IMR-90 (cell line): ENCODE measurements around the gene GUCY2D. TPM values are rescaled to one million over a fixed set of nuclear protein-coding genes. Genes with fewer than 3 reads are reported as not detected.

Source experiments
- ATAC-seq: fragments of 200-7000 bp; cut with Tn5 transposase; 2 replicates; pipeline ENCODE4 v1.9.1; 2020; ENCODE audit warnings: low read depth, mild to moderate bottlenecking, moderate library complexity
- BruUV-seq: library from RNA; stranded (reverse); fragments of 400-500 nt; replicated peaks from 2 replicates; lab custom pipeline; 2021; lab: Mats Ljungman, UMichigan
- CTCF ChIA-PET: fragments of 300-600 bp; formaldehyde crosslinking; extraction: SDS; loops from one replicate; lab custom pipeline; 2021; ENCODE audit warnings: antibody characterized with exemption; lab: Yijun Ruan, JAX
- POLR2A ChIA-PET: fragments of 300-600 bp; sonication (Branson Sonifier 250); formaldehyde crosslinking; loops from one replicate; lab custom pipeline; 2022; ENCODE audit warnings: antibody characterized with exemption; ENCODE audit not compliant: unreplicated experiment; lab: Charles Lee
- DNase-seq: peaks from one replicate; pipeline ENCODE4 v3.0.0; 2013
- H2AFZ ChIP-seq: replicated peaks from 2 replicates; pipeline ENCODE3; 2013; ENCODE audit warnings: low read length, mild to moderate bottlenecking; ENCODE audit not compliant: poor library complexity
- H2AK5ac ChIP-seq: 2 replicates; pipeline ENCODE4 v1.6.1; 2013; ENCODE audit warnings: low read depth, low read length, inconsistent platforms
- H2AK9ac ChIP-seq: replicated peaks from 2 replicates; pipeline ENCODE3; 2013; ENCODE audit warnings: mild to moderate bottlenecking, low read depth, low read length, moderate library complexity; ENCODE audit not compliant: poor library complexity
- H2BK120ac ChIP-seq: 2 replicates; pipeline ENCODE4 v1.6.1; 2013; ENCODE audit warnings: low read depth, low read length, inconsistent platforms
- H2BK15ac ChIP-seq: 3 replicates; pipeline ENCODE4 v1.6.1; 2013; ENCODE audit warnings: low read depth, low read length, inconsistent platforms
- H2BK20ac ChIP-seq: 2 replicates; pipeline ENCODE4 v1.6.1; 2013; ENCODE audit warnings: low read depth, mild to moderate bottlenecking, inconsistent platforms, low read length, moderate library complexity
- H2BK5ac ChIP-seq: 2 replicates; pipeline ENCODE4 v1.6.1; 2013; ENCODE audit warnings: mild to moderate bottlenecking, low read depth, low read length, inconsistent platforms; ENCODE audit not compliant: poor library complexity, severe bottlenecking
- H3K14ac ChIP-seq: replicated peaks from 2 replicates; pipeline ENCODE4 v1.6.1; 2013; ENCODE audit warnings: low read depth, low read length, inconsistent platforms
- H3K18ac ChIP-seq: 2 replicates; pipeline ENCODE4 v1.6.1; 2013; ENCODE audit warnings: low read depth, low read length, control low read depth
- H3K23ac ChIP-seq: 2 replicates; pipeline ENCODE4 v1.6.1; 2013; ENCODE audit warnings: low read depth, low read length, inconsistent platforms
- H3K27ac ChIP-seq: 2 replicates; pipeline ENCODE4 v1.5.1; 2013; ENCODE audit warnings: mild to moderate bottlenecking, control low read depth, low read length; ENCODE audit not compliant: insufficient read depth
- H3K27me3 ChIP-seq: 2 replicates; pipeline ENCODE4 v1.6.1; 2013; ENCODE audit warnings: low read length; ENCODE audit not compliant: control insufficient read depth, insufficient read depth
- H3K36me3 ChIP-seq: 2 replicates; pipeline ENCODE4 v1.6.1; 2013; ENCODE audit warnings: low read length, mixed read lengths; ENCODE audit not compliant: control insufficient read depth, insufficient read depth
- H3K4ac ChIP-seq: 2 replicates; pipeline ENCODE4 v1.6.1; 2013; ENCODE audit warnings: low read depth, low read length, inconsistent platforms
- H3K4me1 ChIP-seq: 2 replicates; pipeline ENCODE4 v1.6.1; 2013; ENCODE audit warnings: low read length, mixed read lengths; ENCODE audit not compliant: control insufficient read depth, insufficient read depth
- H3K4me2 ChIP-seq: 2 replicates; pipeline ENCODE4 v1.6.1; 2013; ENCODE audit warnings: low read depth, mild to moderate bottlenecking, control low read depth, low read length, moderate library complexity
- H3K4me3 ChIP-seq: 2 replicates; pipeline ENCODE4 v1.5.1; 2013; ENCODE audit warnings: low read depth, mild to moderate bottlenecking, control low read depth, low read length, moderate library complexity; ENCODE audit not compliant: insufficient read depth
- H3K56ac ChIP-seq: 2 replicates; pipeline ENCODE4 v1.6.1; 2013; ENCODE audit warnings: low read length, inconsistent platforms; ENCODE audit not compliant: insufficient read depth; ENCODE audit errors: extremely low read depth
- H3K79me1 ChIP-seq, 2 experiments: 2 replicates each; pipeline ENCODE4 v1.6.1; 2013; ENCODE audit warnings: low read length in 2 of 2, inconsistent platforms in 1 of 2, low read depth in 1 of 2
- H3K9ac ChIP-seq: 2 replicates; pipeline ENCODE4 v1.6.1; 2013; ENCODE audit warnings: low read depth, low read length, control low read depth
- H3K9me1 ChIP-seq: 2 replicates; pipeline ENCODE4 v1.6.1; 2013; ENCODE audit warnings: low read length, inconsistent platforms; ENCODE audit not compliant: insufficient read depth
- H3K9me3 ChIP-seq: 2 replicates; pipeline ENCODE4 v1.6.1; 2013; ENCODE audit warnings: low read length; ENCODE audit not compliant: control insufficient read depth, insufficient read depth
- H4K20me1 ChIP-seq: 2 replicates; pipeline ENCODE4 v1.6.1; 2013; ENCODE audit warnings: low read length, inconsistent platforms; ENCODE audit not compliant: insufficient read depth
- H4K5ac ChIP-seq: 2 replicates; pipeline ENCODE4 v1.6.1; 2013; ENCODE audit warnings: mild to moderate bottlenecking, low read depth, low read length, control low read depth
- H4K8ac ChIP-seq, 2 experiments: 2 replicates each; pipeline ENCODE4 v1.6.1; 2013; ENCODE audit warnings: low read depth in 2 of 2, low read length in 2 of 2, control low read depth in 1 of 2, inconsistent platforms in 1 of 2
- H4K91ac ChIP-seq: 2 replicates; pipeline ENCODE4 v1.6.1; 2013; ENCODE audit warnings: low read depth, low read length, inconsistent platforms; ENCODE audit not compliant: insufficient read depth
- BHLHE40 ChIP-seq: fragments of 150-350 bp; IDR thresholded peaks from 2 replicates; pipeline ENCODE4 v1.6.1; 2016; ENCODE audit warnings: mild to moderate bottlenecking, low read depth, low read length
- CEBPB ChIP-seq: IDR thresholded peaks from 2 replicates; pipeline ENCODE4 v1.6.1; 2012; ENCODE audit warnings: low read depth, low read length, improper control_type of control experiment
- CHD1 ChIP-seq: IDR thresholded peaks from 2 replicates; pipeline ENCODE4 v1.6.1; 2012; ENCODE audit warnings: low read depth, low read length, improper control_type of control experiment
- FOS ChIP-seq: fragments of 150-350 bp; IDR thresholded peaks from 2 replicates; pipeline ENCODE4 v1.6.1; 2016; ENCODE audit warnings: low read depth, low read length
- MAFK ChIP-seq: IDR thresholded peaks from 2 replicates; pipeline ENCODE4 v1.6.1; 2012; ENCODE audit warnings: low read depth, low read length, improper control_type of control experiment
- MAZ ChIP-seq: IDR thresholded peaks from 2 replicates; pipeline ENCODE4 v1.6.1; 2012; ENCODE audit warnings: low read depth, mild to moderate bottlenecking, low read length, improper control_type of control experiment, moderate library complexity, borderline replicate concordance
- MXI1 ChIP-seq: IDR thresholded peaks from 2 replicates; pipeline ENCODE4 v1.6.1; 2012; ENCODE audit warnings: low read depth, mild to moderate bottlenecking, low read length, moderate library complexity, borderline replicate concordance
- NFE2L2 ChIP-seq: fragments of 150-350 bp; IDR thresholded peaks from 2 replicates; pipeline ENCODE4 v1.6.1; 2016; ENCODE audit warnings: low read depth, mild to moderate bottlenecking, low read length
- POLR2A ChIP-seq: IDR thresholded peaks from 2 replicates; pipeline ENCODE4 v1.6.1; 2012; ENCODE audit warnings: mild to moderate bottlenecking, low read depth, low read length
- RAD21 ChIP-seq: IDR thresholded peaks from 2 replicates; pipeline ENCODE4 v1.6.1; 2012; ENCODE audit warnings: low read length, improper control_type of control experiment
- RCOR1 ChIP-seq: IDR thresholded peaks from 2 replicates; pipeline ENCODE4 v1.6.1; 2012; ENCODE audit warnings: mild to moderate bottlenecking, low read length, improper control_type of control experiment; ENCODE audit not compliant: insufficient replicate concordance
- RFX5 ChIP-seq: IDR thresholded peaks from 2 replicates; pipeline ENCODE4 v1.8.0; 2012; ENCODE audit warnings: low read depth, mild to moderate bottlenecking, low read length, moderate library complexity
- SMC3 ChIP-seq: fragments of 150-350 bp; IDR thresholded peaks from 2 replicates; pipeline ENCODE4 v1.6.1; 2016; ENCODE audit warnings: low read depth, mild to moderate bottlenecking, antibody characterized with exemption, low read length, moderate library complexity
- WGBS, 2 experiments: methylation state at CpG; one replicate each; pipeline versions ENCODE4 v1.1.5 to v1.1.7; 2013; ENCODE audit warnings: missing lambda C conversion rate in 2 of 2; ENCODE audit not compliant: insufficient read length in 1 of 2; ENCODE audit errors: extremely low coverage in 2 of 2; 5-methylcytosine and 5-hydroxymethylcytosine counted together
- dilution Hi-C: fragments of 300-500 bp; cut with HindIII; formaldehyde crosslinking; loops from one replicate; pipeline ENCODE4 v1.14.3; 2018; ENCODE audit warnings: low sequenced_read_pairs; ENCODE audit not compliant: unreplicated experiment
- in situ Hi-C: fragments of 300-500 bp; cut with MboI; formaldehyde crosslinking; loops from 3 replicates; pipeline ENCODE4 v1.14.3; 2019; ENCODE audit warnings: low sequenced_read_pairs, inconsistent platforms, mixed read lengths
- intact Hi-C: fragments of 100-400 bp; cut with micrococcal nuclease; formaldehyde crosslinking; loops from 2 replicates; pipeline ENCODE4 v1.10.0; 2022
- polyA plus RNA-seq, 3 experiments: library from polyadenylated mRNA; depleted of rRNA; stranded (reverse); fragments of >200 nt; gene quantifications; 2 replicates each; pipeline ENCODE4 v1.2.3, GENCODE V29; 2012; ENCODE audit warnings: low replicate concordance in 1 of 3
- total RNA-seq: library from RNA; depleted of rRNA; stranded (reverse); fragments of >200 nt; gene quantifications from 2 replicates; pipeline ENCODE4 v1.2.3, GENCODE V29; 2012
- TF ChIP-seq, protein P1 (sequence below): fragments of 150-350 bp; IDR thresholded peaks from 2 replicates; pipeline ENCODE4 v1.6.1; 2017; ENCODE audit warnings: mild to moderate bottlenecking, antibody characterized with exemption, low read length, low read depth
- TF ChIP-seq, protein P2 (sequence below): fragments of 150-350 bp; IDR thresholded peaks from 2 replicates; pipeline ENCODE4 v1.6.1; 2016; ENCODE audit warnings: low read depth, mild to moderate bottlenecking, low read length, moderate library complexity, borderline replicate concordance
- TF ChIP-seq, protein P3 (sequence below): conservative IDR thresholded peaks from 2 replicates; pipeline ENCODE4 v1.5.1; 2012; ENCODE audit warnings: mild to moderate bottlenecking, low read depth, low read length, improper control_type of control experiment

Gene GUCY2D
- total and polyA plus RNA-seq, 2 of the 4 experiments (the other 2 are of a cell fraction): 0.03 TPM; not detected in 1

DNA sequence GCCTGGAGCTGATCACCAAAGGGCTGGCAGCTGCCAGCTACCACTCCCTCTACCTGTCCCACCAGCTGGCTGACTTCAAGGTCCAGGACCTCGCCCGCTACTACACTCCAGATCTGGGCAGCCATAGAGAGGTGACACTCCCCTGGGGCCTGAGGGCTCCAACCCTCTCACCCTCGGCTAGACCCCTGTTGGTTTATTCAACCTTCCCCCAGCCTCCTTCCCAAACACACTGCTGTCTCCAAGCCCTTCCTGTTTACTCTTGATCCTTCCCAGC lies 67.1 kb downstream of the GUCY2D start:
- DNase-seq: no peak
- Histone ChIP-seq H3K14ac (no peak overlapping the region), H3K56ac (no peak overlapping the region), H3K4ac (no peak overlapping the region), H2AK5ac (no peak overlapping the region), H2BK120ac (no peak overlapping the region), H2BK5ac (no peak overlapping the region), H4K8ac (no peak overlapping the region), H3K9ac (no peak overlapping the region), H2BK15ac (no peak overlapping the region), H4K20me1 (no peaks in the 10 kb centered on the region), H3K9me1 (no peaks in the 10 kb centered on the region), H3K4me1 (no peaks in the 10 kb centered on the region), H4K5ac (no peak overlapping the region), H3K4me3 (no peak overlapping the region), H2AK9ac (no peak overlapping the region), H3K23ac (no peak overlapping the region), H3K18ac (no peak overlapping the region), H3K9me3 (no peaks in the 10 kb centered on the region), H3K27me3 (peaks cover 81% of the 10 kb centered on the region), H2BK20ac (no peak overlapping the region), H3K27ac (no peak overlapping the region), H4K91ac (no peak overlapping the region), H3K79me1 (no peaks in the 10 kb centered on the region), H2AFZ (no peak overlapping the region), H3K4me2 (no peak overlapping the region), H3K36me3 (no peaks in the 10 kb centered on the region)
- in situ Hi-C loops (no loop called here), dilution Hi-C loops (no loop called here), intact Hi-C loops (loop anchor here (10.0 kb wide), 1 partner anchor 715 kb away; no protein-coding TSS in a partner anchor)
- no peak for ATAC-seq
- WGBS, 2 experiments: no CpG with 5 or more reads among the region's 3 CpGs
- CTCF ChIA-PET: interaction anchor here (0.8 to 1.6 kb wide), 2 partner anchors 12 to 87 kb away, joined by 3 to 6 read pairs; no protein-coding TSS in a partner anchor
- TF ChIP-seq NFE2L2: no peak
- no peak for TF ChIP-seq BHLHE40
- no peak for TF ChIP-seq POLR2A
- TF ChIP-seq, protein P1, sequence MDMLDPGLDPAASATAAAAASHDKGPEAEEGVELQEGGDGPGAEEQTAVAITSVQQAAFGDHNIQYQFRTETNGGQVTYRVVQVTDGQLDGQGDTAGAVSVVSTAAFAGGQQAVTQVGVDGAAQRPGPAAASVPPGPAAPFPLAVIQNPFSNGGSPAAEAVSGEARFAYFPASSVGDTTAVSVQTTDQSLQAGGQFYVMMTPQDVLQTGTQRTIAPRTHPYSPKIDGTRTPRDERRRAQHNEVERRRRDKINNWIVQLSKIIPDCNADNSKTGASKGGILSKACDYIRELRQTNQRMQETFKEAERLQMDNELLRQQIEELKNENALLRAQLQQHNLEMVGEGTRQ: no peak
- TF ChIP-seq MXI1: no peak
- TF ChIP-seq RCOR1: no peak
- TF ChIP-seq, protein P2, sequence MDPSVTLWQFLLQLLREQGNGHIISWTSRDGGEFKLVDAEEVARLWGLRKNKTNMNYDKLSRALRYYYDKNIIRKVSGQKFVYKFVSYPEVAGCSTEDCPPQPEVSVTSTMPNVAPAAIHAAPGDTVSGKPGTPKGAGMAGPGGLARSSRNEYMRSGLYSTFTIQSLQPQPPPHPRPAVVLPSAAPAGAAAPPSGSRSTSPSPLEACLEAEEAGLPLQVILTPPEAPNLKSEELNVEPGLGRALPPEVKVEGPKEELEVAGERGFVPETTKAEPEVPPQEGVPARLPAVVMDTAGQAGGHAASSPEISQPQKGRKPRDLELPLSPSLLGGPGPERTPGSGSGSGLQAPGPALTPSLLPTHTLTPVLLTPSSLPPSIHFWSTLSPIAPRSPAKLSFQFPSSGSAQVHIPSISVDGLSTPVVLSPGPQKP: no peak
- TF ChIP-seq SMC3: no peak
- TF ChIP-seq, protein P3, sequence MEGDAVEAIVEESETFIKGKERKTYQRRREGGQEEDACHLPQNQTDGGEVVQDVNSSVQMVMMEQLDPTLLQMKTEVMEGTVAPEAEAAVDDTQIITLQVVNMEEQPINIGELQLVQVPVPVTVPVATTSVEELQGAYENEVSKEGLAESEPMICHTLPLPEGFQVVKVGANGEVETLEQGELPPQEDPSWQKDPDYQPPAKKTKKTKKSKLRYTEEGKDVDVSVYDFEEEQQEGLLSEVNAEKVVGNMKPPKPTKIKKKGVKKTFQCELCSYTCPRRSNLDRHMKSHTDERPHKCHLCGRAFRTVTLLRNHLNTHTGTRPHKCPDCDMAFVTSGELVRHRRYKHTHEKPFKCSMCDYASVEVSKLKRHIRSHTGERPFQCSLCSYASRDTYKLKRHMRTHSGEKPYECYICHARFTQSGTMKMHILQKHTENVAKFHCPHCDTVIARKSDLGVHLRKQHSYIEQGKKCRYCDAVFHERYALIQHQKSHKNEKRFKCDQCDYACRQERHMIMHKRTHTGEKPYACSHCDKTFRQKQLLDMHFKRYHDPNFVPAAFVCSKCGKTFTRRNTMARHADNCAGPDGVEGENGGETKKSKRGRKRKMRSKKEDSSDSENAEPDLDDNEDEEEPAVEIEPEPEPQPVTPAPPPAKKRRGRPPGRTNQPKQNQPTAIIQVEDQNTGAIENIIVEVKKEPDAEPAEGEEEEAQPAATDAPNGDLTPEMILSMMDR: no peak
- TF ChIP-seq FOS: no peak
- no peak for TF ChIP-seq CHD1
- no peak for TF ChIP-seq CEBPB
- TF ChIP-seq MAFK: no peak
- no peak for TF ChIP-seq RFX5
- no peak for TF ChIP-seq MAZ
- TF ChIP-seq RAD21: no peak
- BruUV-seq: no TSS peak
- POLR2A ChIA-PET: no interaction called here
